Esophagus muscularis mucosa (tissue), 4 donors: ENCODE results near the gene CTNNA1.

ENCODE experiments used
- CTCF ChIP-seq, 3 experiments: fragments of 200-600 bp in 2 of 3; fragments of 450-650 bp in 1 of 3; sonication (generic) in 2 of 3; IDR thresholded peaks; one replicate each; pipeline ENCODE4 v1.5.1; 2017 to 2019; ENCODE audit warnings: antibody characterized with exemption in 3 of 3, mild to moderate bottlenecking in 2 of 3, moderate library complexity in 1 of 3
- EP300 ChIP-seq: sonication (generic); formaldehyde crosslinking; IDR thresholded peaks from one replicate; pipeline ENCODE4 v1.6.1; 2017; ENCODE audit warnings: antibody characterized with exemption
- POLR2A ChIP-seq: fragments of 450-650 bp; IDR thresholded peaks from one replicate; pipeline ENCODE4 v1.6.1; 2017; ENCODE audit warnings: antibody characterized with exemption, moderate library complexity, mild to moderate bottlenecking, low read depth

GRCh38 chr5:138815529-138815928, 62.3 kb downstream of the CTNNA1 start:
- TF ChIP-seq CTCF (IDR thresholded peaks at IDR 0.05): no peak
- no peak for TF ChIP-seq EP300
- TF ChIP-seq POLR2A: no peak
